ENCODE measurements around the gene RPL10. TPM values are rescaled to one million over a fixed set of nuclear protein-coding genes. Genes with fewer than 3 reads are reported as not detected.

Gene RPL10
- total and polyA plus RNA-seq, 9 of the 15 experiments (the other 6 are each of a cell fraction or from before 2014, with no cell fraction given): 3,774 to 7,600 (median 5,014) TPM

DNA sequence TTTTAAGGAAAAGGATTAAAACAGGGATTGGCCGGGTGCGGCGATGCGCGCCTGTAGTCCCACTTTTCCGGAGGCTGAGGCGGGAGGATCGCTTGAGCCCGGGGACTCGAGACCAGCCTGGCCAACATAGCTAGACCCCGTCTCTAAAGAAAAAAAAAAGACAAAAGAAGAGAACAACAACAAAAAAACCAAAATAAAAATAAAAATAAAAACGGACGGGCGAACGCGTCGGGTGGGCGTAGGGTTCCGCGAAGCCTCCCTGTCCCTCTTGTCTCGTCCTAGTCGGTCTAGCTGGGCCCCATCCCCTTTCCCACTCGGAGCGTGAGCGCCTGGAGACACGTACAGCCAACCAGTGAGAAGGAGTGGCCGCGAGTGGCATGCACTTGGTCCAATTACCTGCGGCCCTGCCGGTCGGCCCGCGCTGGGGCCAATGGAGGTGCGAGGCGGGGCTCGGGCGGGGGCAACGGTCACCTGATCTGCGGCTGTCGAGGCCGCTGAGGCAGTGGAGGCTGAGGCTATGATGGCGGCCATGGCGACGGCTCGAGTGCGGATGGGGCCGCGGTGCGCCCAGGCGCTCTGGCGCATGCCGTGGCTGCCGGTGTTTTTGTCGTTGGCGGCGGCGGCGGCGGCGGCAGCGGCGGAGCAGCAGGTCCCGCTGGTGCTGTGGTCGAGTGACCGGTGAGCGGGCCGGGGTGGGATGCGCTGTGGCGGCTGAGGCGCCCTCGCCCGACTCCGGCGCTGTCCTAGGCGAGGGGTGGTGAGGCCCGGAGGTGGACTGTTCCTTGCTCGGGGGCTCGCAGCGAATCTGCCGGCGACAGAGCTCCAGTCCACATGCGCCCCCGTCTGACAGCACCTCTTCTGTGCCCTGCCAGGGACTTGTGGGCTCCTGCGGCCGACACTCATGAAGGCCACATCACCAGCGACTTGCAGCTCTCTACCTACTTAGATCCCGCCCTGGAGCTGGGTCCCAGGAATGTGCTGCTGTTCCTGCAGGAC is 30.3 kb downstream of the RPL10 start, which contains the start of gene ATP6AP1 (continued):
- TF ChIP-seq KDM4B (IDR thresholded peaks at IDR 0.05; ENCODE audit: borderline replicate concordance in 2 of 2, low read depth in 1 of 2): peak in 1 of 2 experiments; percentile 74; a peak in 1 of 4 replicates
- no peak for TF ChIP-seq EP300 (IDR thresholded peaks at IDR 0.05; ENCODE audit: low read length)
- TF ChIP-seq ZNF507 (tag; conservative IDR thresholded peaks at IDR 0.05): no peak
- peak; percentile 98 for TF ChIP-seq PBX2 (CRISPR knock-in tag; IDR thresholded peaks at IDR 0.05; ENCODE audit: low read depth)
- TF ChIP-seq PBX2 (tag; conservative IDR thresholded peaks at IDR 0.05; ENCODE audit: low read depth): peak; percentile 97
- 0 out of 2 replicates have a peak, but pooled peaks have one; percentile 41 for TF ChIP-seq ZNF395 (CRISPR knock-in tag; IDR thresholded peaks at IDR 0.05)
- no peak for TF ChIP-seq MYNN (IDR thresholded peaks at IDR 0.05)
- TF ChIP-seq MYNN (CRISPR knock-in tag; IDR thresholded peaks at IDR 0.05): no peak
- no peak for TF ChIP-seq ZEB2 (IDR thresholded peaks at IDR 0.05)
- TF ChIP-seq ZNF561 (CRISPR knock-in tag; conservative IDR thresholded peaks at IDR 0.05): no peak
- TF ChIP-seq CBFA2T2 (conservative IDR thresholded peaks at IDR 0.05): peak; percentile 37
- peak; percentile 66 to 84 for TF ChIP-seq MAZ (CRISPR knock-in tag; conservative IDR thresholded peaks at IDR 0.05 in 1 of 2, IDR thresholded peaks at IDR 0.05 in 1 of 2)
- TF ChIP-seq NRF1 (conservative IDR thresholded peaks at IDR 0.05 in 1 of 2, IDR thresholded peaks at IDR 0.05 in 1 of 2): peak; percentile 54 to 64; a peak in 3 of 4 replicates
- TF ChIP-seq TAF15 (IDR thresholded peaks at IDR 0.05; ENCODE audit: low read depth, low read length): no peak
- TF ChIP-seq LARP7 (IDR thresholded peaks at IDR 0.05): no peak
- TF ChIP-seq MBD2 (IDR thresholded peaks at IDR 0.05; ENCODE audit: borderline replicate concordance, low read depth): peak; percentile 96
- no peak for TF ChIP-seq TCF7L2 (IDR thresholded peaks at IDR 0.05; ENCODE audit: low read depth, low read length)
- no peak for TF ChIP-seq NFATC3 (IDR thresholded peaks at IDR 0.05)
- TF ChIP-seq ZNF124 (CRISPR knock-in tag; IDR thresholded peaks at IDR 0.05): no peak
- TF ChIP-seq ZNF431 (CRISPR knock-in tag; IDR thresholded peaks at IDR 0.05): peak; percentile 59
- no peak for TF ChIP-seq KLF13 (tag; IDR thresholded peaks at IDR 0.05; ENCODE audit: borderline replicate concordance, low read depth)
- peak; percentile 56 to 80 for TF ChIP-seq E2F6 (IDR thresholded peaks at IDR 0.05; ENCODE audit: borderline replicate concordance in 1 of 2, extremely low read depth in 1 of 2, insufficient read depth in 1 of 2, insufficient read length in 1 of 2, low read depth in 1 of 2, low read length in 1 of 2, poor library complexity in 1 of 2, severe bottlenecking in 1 of 2)
- TF ChIP-seq HNRNPK (IDR thresholded peaks at IDR 0.05; ENCODE audit: low read depth, low read length, poor library complexity, severe bottlenecking): no peak

Data from K562 (cell line).